KBM-7 (cell line): ENCODE data around the gene RFX3.

Experiments
- DNase-seq: peaks from one replicate; pipeline ENCODE4 v3.0.0-alpha.2; 2015
- in situ Hi-C: fragments of 300-500 bp; cut with MboI; formaldehyde crosslinking; loops from 2 replicates; pipeline ENCODE4 v1.14.3; 2020; ENCODE audit warnings: low sequenced_read_pairs, low pct_unique_long_range_greater_than_20kb, mixed read lengths

The RFX3 gene

GRCh38 chr9:3397766-3398165 lies 128.0 kb downstream of the RFX3 start:
- no peak for DNase-seq

GRCh38 chr9:3391414-3391813 lies 134.4 kb downstream of the RFX3 start:
- DNase-seq = no peak
- in situ Hi-C loops = no loop called here

More at GRCh38 chr9:3397766-3398165, 128.0 kb downstream of the RFX3 start:
- in situ Hi-C loops = no loop called here

- in situ Hi-C loops = no loop called here
Measured at GRCh38 chr9:3386753-3387152, 139.0 kb downstream of the RFX3 start.

GRCh38 chr9:3385871-3386270 lies 139.9 kb downstream of the RFX3 start:
- DNase-seq = no peak
- in situ Hi-C loops = no loop called here

More at GRCh38 chr9:3386753-3387152, 139.0 kb downstream of the RFX3 start:
- no peak for DNase-seq

GRCh38 chr9:3371842-3372241 lies 154.0 kb downstream of the RFX3 start:
- in situ Hi-C loops = no loop called here

GRCh38 chr9:3370715-3371114 lies 155.1 kb downstream of the RFX3 start:
- in situ Hi-C loops = no loop called here
- DNase-seq = no peak

More at GRCh38 chr9:3371842-3372241, 154.0 kb downstream of the RFX3 start:
- DNase-seq = no peak

- no peak for DNase-seq
- in situ Hi-C loops = no loop called here
Measured at GRCh38 chr9:3367185-3367584, 158.6 kb downstream of the RFX3 start.

- DNase-seq = no peak
- in situ Hi-C loops = no loop called here
Measured at GRCh38 chr9:3361689-3362392, 164.0 kb downstream of the RFX3 start.

GRCh38 chr9:3361116-3361515 lies 164.7 kb downstream of the RFX3 start:
- in situ Hi-C loops = no loop called here
- DNase-seq = peak; percentile 38

- in situ Hi-C loops = no loop called here
- no peak for DNase-seq
Measured at GRCh38 chr9:3360245-3360644, 165.6 kb downstream of the RFX3 start.

GRCh38 chr9:3359778-3360177 lies 166.0 kb downstream of the RFX3 start:
- no peak for DNase-seq
- in situ Hi-C loops = no loop called here

GRCh38 chr9:3359048-3359692 lies 166.6 kb downstream of the RFX3 start:
- in situ Hi-C loops = no loop called here
- DNase-seq = peak; percentile 63

GRCh38 chr9:3348169-3348568 lies 177.6 kb downstream of the RFX3 start:
- no peak for DNase-seq

GRCh38 chr9:3346549-3346948 lies 179.3 kb downstream of the RFX3 start:
- in situ Hi-C loops = no loop called here
- DNase-seq = no peak

More at GRCh38 chr9:3348169-3348568, 177.6 kb downstream of the RFX3 start:
- in situ Hi-C loops = no loop called here

GRCh38 chr9:3343671-3344070 lies 182.1 kb downstream of the RFX3 start:
- no peak for DNase-seq
- in situ Hi-C loops = no loop called here

GRCh38 chr9:3342159-3342777 lies 183.5 kb downstream of the RFX3 start:
- DNase-seq = no peak
- in situ Hi-C loops = no loop called here

GRCh38 chr9:3337515-3338225 lies 188.1 kb downstream of the RFX3 start:
- no peak for DNase-seq
- in situ Hi-C loops = no loop called here

- in situ Hi-C loops = no loop called here
- DNase-seq = no peak
Measured at GRCh38 chr9:3336951-3337350, 188.8 kb downstream of the RFX3 start.

GRCh38 chr9:3332802-3333201 lies 193.0 kb downstream of the RFX3 start:
- in situ Hi-C loops = no loop called here
- DNase-seq = no peak

GRCh38 chr9:3331801-3332200 lies 194.0 kb downstream of the RFX3 start:
- DNase-seq = peak; percentile 20
- in situ Hi-C loops = no loop called here
